HG03342 (cell line): ENCODE data around the gene C19orf47.

Source experiments
- ATAC-seq: cut with Tn5 transposase; IDR thresholded peaks from one replicate; pipeline ENCODE4 v1.9.1; 2021; ENCODE audit warnings: mild to moderate bottlenecking, moderate library complexity; ENCODE audit not compliant: unreplicated experiment

Gene C19orf47

DNA sequence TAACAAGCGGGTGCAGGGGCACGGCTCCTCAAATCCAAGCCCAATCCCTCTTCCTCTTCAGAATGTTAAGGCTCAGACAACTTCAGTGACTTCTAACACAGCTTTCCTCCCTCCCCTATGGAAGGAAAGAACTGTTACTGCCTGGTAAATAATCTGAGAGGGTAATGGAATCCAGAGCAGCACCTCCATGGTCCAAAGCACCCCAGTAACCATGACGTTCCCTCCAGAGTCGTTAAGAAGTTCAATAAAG, 64.0 kb downstream of the C19orf47 start:
- no peak for ATAC-seq

DNA sequence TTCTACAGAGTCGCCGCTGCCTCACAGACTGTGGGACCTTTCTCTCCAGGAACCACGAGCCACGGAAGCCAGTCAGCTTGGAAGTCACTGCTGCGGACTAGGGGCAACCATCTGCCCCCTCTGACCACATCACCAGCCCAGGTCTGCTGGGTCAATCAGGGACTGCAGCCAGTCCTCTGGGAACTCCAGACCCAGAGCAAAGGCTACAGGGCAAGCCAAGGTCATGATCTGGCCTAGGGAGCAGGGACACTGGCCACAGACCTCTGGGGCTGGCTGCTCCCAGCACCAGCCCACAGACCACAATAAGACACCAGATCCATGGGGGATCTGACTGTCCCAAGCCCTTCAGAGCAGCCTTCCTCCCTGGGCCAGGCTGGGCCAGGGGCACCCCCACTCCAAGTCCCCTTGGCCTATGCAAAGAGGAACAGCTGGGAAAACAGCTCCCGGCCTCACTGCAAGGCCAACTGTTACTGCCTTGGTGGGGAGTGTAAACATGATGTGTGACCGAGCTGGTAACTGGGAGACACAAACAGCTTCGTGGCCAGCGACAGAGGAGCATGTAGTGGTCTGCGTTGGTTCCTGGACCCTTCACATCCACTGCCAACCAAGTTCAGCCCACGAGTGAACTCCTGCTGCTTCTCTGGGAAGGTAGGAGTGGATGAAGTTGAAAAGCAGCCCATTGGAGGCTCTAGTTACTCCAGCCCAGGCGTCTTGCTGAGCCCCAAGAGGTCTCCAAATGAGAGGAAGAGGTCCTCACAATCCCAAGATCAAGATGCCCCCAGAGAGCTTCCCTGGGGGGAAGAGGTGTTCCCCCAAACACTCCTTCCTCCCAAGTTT, 64.6 kb downstream of the C19orf47 start:
- no peak for ATAC-seq

DNA sequence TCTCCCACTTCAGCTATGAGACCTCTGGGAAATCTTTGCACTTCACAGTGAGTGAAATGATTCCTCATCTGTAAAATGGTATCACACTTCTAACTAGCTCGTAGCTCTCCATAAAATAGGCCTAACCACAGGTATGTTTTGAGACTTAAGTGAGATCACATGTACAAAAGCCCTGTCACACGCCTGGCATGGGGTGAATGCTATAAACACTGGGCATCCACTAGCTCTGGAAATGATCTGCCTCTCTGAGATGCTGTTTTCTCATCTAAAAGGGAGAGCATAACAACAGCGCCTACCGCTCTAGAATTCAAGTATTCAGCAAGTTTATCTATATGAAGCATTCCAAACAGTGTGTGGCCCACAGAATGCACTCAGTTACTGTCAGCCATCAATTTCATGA, 65.3 kb downstream of the C19orf47 start:
- ATAC-seq, result no peak

DNA sequence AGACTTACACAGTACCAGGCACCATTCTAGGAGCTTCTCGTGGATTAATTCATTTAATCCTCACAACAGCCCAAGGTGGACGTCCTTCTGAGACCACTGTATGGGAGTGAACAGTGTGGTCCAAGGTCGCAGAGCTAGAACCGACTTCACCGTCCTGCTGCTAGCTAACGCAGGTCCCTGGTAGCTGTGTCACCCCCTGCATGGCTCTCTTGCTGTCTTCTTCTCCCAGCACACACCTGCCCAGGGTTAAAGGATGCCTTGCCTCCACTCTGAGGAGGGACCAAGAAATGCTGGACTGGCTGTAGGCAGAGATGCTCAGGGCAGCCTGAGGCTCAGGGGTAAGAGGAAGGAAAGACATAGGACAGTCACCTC, 66.0 kb downstream of the C19orf47 start:
- no peak for ATAC-seq

DNA sequence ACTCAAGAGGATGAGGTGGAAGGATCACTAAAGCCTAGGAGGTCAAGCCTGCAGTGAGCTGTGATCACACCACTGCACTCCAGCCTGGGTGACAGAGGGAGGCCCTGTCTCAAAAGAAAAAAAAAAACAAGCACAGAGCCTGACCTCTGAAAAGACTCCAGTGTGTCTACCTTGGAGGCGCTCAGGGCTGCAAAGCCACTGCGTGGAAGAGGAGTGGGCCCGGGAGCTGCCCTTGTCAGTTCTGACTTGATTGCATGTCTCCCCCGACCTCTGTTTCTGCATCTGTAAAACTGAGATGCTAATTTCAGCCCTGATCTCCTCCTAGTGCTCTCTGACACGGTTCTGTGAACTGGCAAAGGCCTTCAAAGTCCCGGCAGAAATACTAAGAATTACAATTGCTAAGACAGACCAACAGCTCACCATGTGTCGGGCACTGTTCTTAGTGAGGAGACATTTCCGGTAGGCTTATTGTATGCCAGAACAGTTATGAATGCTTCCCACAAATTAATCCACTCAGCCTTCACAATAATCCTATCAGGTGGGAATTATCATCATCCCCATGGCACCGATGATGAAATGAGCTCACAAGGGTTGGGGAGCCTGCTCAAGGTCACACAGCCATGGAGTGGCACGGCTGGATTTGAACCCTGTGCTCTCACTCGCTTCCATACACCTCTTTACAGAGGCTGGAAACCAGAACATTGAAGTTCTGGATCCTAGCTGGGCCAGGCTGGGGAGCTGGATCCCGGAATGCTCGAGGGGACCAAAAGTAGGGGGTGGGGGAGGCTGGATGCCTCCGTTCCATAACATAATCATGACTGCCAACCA, 66.6 kb downstream of the C19orf47 start:
- ATAC-seq, result no peak

DNA sequence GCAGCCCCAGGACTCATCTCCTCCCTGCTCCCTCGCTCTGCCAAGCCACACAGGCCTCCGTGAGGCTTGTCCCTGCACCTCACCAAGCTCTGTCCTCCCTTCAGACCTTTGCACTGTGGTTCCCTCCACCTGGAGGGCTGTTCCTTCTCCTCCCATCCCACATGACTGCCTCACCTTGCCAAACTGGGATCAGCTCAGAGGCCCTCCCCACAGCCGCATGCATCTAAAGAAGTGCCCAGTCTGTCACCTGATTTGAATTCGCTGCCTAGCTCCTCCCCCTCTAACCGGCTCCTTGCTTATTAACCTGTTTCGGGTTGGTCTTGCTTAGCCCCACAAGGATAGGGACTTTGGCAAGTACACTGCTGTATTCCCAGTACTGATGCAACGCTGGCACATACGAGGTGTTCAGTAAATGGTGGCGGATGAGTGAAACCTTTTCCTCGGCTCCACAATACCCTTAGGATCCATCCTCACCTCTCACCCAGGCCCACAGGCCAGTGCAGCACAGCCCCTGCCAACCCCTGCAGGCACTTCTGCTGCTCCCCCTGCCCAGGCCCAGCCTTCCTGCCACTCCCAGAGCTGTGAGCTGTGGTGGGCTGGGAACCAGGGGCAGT, 67.5 kb downstream of the C19orf47 start:
- no peak for ATAC-seq

DNA sequence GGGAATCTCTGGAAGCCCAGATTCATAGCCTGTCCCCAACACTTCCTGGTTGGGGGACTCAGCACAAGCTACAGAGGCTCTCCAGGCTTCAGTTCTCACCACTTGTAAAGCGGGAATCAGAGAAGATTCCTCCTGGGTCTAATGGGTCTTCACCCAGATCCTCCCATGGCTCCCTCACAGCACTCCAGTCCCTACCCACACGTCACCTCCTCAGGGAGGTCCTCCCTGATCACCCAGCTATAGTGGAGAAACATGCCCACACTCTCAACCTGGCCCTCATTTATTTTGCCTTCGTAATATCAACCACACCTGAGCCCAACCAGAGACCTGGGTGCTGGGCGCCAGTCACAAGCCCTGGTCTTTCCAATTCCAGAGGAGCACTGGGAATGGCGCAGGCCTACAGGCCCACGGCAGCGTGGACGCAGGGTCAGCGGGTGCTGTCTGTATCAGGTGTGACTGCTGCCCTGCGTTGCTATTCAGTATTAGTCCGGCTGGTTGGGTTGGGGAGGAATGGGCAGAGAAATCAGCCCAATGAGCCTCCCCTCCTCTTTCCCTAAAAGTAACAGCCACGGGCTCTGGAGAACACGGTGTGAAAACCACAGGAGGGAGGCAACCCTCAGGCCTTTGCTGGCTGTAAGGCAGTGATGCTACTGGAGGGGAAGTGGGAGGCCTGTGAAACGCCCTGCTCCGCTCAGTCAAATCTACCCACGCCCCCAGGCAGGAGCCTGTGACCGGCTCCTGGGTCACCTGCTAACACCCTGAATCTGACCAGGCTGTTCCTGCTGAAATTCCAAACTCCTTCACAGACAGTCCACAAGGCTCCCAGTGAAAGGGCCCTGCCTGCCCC, 68.2 kb downstream of the C19orf47 start:
- no peak for ATAC-seq

DNA sequence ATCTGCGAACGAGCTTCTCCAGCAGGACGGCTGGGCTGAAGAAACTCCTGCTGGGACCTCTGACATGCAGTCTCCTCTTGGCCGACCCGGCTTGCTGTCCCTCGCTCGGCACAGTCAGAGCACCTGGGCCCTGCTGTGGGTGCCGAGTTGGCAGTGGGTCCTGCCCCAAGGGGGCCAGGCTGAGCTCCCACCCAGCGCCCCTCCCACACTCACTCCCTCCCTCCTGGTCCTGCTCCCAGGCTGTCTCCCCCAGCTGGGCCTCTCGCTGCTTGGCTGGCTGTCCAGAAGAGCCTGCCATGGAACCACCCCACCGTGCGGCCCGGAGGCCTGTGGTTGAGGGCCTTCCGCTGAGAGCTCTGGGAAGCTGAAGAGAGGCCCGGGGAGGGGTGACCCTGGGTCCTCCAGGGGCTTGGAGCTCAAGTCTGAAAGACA, 69.1 kb downstream of the C19orf47 start:
- ATAC-seq, result no peak

DNA sequence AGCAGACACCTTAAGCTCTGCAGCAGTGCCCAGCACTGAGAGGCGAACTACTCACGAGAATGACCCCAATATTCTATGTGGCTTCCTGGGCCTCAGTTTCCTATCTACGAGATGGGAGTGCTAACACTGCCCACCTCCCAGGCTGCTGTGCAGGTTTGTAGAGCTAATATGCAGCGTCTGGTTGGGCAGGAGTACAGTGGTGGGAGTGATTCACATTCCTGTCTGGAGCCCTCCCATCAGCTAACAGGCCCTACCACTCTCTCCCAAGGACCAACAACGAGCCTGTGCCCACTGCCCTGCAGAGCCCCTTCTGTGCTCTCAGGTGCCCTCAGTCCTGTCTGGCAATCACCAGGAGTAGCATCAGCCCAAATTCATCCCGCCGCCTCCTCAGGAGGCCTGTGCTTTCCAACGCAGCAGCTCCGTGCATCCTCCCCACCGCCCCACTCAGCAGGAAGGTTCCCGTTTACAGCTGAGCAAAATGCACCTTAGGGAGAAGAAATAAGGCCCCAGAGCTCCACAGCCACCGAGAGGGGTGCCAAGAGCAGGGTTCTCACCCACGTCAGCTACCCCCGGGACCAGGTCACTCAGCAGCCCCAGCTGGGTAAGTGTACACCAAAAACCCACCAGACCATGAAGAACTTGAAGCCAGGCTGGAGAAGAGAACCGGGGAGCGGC, 69.7 kb downstream of the C19orf47 start:
- no peak for ATAC-seq

DNA sequence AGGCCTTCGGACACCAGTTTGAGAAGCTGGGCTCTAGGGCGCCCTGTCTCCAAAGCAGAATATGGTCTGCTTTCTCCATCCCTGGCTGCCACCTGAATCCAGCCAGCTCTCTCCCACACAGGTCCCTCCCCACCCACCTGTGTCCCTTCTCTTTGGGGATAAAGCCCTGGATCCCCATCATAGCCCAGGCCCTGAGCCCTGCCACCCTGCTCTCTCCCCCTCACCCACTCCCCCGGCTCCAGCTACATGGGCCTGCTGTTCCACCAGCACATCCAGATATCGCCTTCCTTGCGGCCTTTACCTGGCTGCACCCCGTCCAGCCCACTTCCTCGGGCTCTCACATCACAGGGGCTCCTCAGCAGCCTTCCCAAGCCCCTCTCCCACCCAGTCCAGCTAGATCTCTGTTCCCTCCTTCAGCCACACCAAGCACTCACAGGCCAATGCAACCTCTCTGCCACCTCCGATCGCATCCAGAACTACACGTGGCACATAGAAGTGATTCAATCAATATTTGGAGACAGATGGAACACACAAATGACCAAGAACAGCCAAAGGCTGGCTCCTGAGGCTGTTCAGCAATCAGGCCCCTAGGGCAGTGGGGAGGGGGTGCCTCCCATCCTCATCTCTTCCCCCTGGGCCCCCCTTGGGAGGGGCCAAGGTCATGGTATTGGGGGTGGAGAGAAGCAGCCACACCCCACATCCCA, 70.7 kb downstream of the C19orf47 start:
- ATAC-seq, result no peak

DNA sequence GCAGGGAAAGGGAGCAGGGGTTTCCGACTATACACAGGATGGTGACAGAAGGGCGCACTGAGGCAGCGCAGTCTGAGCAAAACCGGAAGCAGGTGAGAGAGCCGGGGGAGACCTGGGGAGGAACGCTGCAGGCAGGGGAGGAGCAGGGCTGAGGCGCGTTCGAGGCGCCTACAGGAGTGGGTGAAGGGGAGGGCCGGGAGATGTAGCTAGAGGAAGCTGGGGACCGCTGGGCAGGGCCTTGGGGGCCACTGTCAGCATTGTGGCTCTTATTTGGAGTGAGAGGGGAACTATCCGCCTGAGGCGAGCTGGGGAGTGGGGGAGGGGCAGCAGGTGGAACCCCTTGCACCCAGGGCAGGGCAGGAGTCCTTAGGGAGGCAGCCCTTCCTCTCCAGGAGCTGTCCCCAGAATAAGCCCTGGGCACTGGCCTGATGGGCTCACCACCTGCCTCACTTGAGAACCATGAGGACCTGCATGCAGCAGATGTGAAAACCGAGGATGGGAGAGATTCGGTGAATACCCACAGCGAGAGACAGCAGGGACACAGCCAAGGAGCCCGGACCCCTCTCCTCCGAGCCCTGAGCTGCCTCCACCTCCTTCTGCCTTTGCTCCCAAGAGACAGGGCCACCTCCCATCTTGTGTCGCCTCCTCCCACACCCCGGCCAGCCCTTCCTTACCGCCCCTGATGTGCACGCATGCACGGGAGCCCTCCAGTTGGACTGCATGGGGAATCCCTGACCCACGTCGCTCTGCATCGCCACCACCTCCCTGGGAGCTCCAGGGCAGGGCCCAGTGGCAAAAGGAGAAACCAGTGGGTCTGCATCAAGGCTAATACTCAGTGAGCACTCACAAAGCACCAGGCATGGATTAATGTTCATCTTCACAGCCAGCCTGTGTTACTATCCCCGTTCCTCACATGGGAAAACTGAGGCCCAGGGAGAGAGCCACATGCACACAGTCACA, 73.3 kb downstream of the C19orf47 start:
- no peak for ATAC-seq

DNA sequence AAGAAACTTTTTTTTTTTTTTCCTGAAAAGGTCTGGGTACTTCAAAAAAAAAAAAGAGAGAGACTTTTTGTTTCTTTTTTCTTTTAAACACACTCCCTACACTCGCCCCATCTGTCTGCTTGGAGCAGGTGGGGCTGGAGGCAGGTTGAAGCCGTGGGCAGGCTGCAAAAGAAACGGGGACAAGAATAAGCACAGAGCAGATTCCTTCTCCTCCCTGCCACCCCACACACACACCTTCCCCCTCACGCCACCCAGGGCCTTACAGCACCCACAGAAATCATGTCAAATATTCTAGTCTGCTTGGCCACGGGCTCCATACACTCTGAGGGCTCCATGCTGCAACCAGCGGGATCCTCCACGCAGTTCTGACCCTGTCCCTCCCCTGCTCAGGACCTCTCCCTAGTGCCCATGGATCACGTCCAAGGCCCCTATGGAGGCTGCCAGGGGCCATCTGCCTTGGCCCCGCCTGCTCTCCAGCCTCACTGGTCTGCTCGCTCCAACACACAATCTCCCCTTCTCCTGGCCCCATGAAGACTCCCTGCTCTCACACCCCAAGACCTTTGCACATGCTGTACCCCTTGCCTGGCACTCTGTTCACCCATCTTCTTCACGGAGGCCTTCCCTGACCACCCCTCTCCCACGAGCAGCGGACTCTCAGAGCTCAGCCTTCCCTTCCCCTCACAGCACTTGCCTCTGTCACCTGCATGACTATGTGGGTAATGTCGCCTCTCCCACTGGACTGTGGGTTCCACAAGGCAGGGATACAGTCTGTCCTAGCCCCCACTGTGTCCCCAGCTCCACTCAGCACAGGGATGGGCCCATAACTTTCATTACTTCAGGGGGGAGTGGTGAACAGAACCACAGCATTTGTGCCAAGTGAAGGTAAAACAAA, 74.5 kb downstream of the C19orf47 start:
- no peak for ATAC-seq

DNA sequence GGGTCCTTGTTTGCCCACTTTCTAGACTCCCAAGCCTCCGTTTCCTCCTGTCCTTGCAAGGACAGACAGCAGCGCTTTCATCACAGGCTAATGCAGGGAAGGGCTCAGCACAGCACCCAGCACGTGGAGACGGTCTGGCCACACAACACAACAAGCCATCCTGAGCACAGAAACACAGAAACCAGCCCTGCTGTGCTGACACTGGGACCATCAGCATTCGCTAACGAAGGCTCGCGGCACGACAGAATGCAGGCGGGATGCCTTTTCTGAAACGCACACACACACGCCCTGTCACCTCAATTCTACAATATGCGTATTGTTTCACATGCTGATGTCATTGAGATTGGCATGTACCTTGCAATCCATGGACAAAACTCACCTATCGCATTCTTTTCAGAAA, 75.9 kb downstream of the C19orf47 start:
- ATAC-seq, result no peak

DNA sequence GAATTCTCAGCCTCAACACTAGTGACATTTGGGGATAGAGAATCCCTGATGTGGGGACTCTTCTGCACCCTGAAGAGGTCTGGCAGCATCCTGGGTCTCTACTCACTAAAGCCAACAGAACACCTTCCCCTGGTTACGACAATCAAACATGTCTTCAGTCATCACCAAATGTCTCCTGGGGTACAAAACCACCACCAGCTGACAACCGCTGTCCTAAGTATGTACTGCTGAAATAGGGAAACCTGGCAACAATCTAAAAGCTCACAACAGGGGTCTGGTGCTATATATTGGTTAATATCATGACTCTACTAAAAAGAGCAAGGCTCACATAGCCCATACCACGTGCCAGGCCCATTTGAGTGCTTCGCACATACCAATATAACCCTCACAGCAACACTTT, 76.5 kb downstream of the C19orf47 start:
- no peak for ATAC-seq

DNA sequence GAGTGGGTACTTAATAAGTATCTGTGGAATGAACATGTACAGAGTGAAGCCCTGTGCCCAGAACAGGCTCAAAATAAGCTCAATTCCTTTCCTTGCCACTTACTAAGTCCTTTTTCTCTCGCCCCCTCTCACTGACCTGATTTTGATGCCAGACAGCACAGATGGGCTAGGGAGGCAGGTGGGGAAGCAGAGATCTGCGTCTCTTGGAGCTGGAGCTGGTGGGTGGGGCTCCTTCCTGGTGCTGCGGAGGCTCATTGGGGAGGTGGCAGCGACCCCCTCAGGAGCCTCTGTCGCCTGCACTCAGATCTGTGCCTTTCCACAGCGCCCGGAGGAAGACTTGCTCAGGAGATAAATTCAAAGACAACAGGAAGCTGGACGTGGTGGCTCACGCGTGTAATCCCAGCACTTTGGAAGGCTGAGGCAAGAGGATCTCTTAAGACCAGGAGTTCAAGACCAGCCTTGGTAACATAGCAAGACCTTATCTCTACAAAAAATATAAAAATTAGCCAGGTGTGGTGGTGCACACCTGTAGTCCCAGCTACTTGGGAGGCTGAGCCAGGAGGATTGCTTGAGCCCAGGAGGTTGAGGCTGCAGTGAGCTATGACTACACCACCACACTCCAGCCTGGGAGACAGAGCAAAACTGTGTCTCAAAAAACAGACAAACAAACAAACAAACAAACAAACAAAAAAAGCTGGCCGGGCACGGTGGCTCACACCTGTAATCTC, 77.7 kb downstream of the C19orf47 start:
- ATAC-seq, result no peak
